GM12878 (cell line): ENCODE measurements around the gene FLOT1. TPM values are rescaled to one million over a fixed set of nuclear protein-coding genes. Genes with fewer than 3 reads are reported as not detected.

ENCODE experiments used
- ATAC-seq: fragments of 200-7000 bp; cut with Tn5 transposase; 3 replicates; pipeline ENCODE4 v1.9.1; 2020; ENCODE audit warnings: mild to moderate bottlenecking, moderate library complexity
- BruUV-seq: library from RNA; stranded (reverse); fragments of 400-500 nt; replicated peaks from 2 replicates; lab custom pipeline; 2021; lab: Mats Ljungman, UMichigan
- CTCF ChIA-PET: fragments of 300-600 bp; sonication (Branson Sonifier 250); formaldehyde crosslinking; extraction: SDS; loops from one replicate; lab custom pipeline; 2021; ENCODE audit warnings: inconsistent platforms; lab: Yijun Ruan, JAX
- POLR2A ChIA-PET: fragments of 350-600 bp; formaldehyde crosslinking; extraction: SDS; loops from one replicate; lab custom pipeline; 2021; ENCODE audit warnings: inconsistent platforms; lab: Charles Lee
- RAD21 ChIA-PET: fragments of 300-600 bp; sonication (Branson Sonifier 250); formaldehyde crosslinking; loops from one replicate; lab custom pipeline; 2023; ENCODE audit warnings: antibody characterized with exemption; ENCODE audit not compliant: unreplicated experiment; lab: Charles Lee
- SMC1A ChIA-PET: fragments of 300-600 bp; sonication (Branson Sonifier 250); formaldehyde crosslinking; loops from one replicate; lab custom pipeline; 2023; ENCODE audit not compliant: unreplicated experiment, uncharacterized antibody; lab: Charles Lee
- DNase-seq: peaks from one replicate; pipeline ENCODE4 v3.0.0-alpha.2; 2011; ENCODE audit warnings: low read depth, low spot score
- FAIRE-seq: peaks from 3 replicates; lab custom pipeline; 2011; peaks lifted over from hg19 to GRCh38; lab: Jason Lieb, UNC
- H2AFZ ChIP-seq: 2 replicates; pipeline ENCODE4 v1.6.0; 2011; ENCODE audit warnings: low read depth, low read length, control low read depth; ENCODE audit not compliant: control insufficient read depth
- H3K27ac ChIP-seq: 2 replicates; pipeline ENCODE4 v1.5.1; 2011; ENCODE audit warnings: control low read depth; ENCODE audit not compliant: control insufficient read depth, insufficient read depth
- H3K27me3 ChIP-seq, 2 experiments: replicated peaks in 1 of 2; 2 replicates each; pipeline versions ENCODE4 v1.6.0 to v1.6.1; 2011; ENCODE audit warnings: low read length in 1 of 2; ENCODE audit not compliant: control insufficient read depth in 2 of 2, insufficient read depth in 2 of 2
- H3K36me3 ChIP-seq, 2 experiments: 2 replicates each; pipeline ENCODE4 v1.5.1; 2011; ENCODE audit warnings: low read length in 1 of 2; ENCODE audit not compliant: control insufficient read depth in 2 of 2, insufficient read depth in 2 of 2
- H3K4me1 ChIP-seq: 2 replicates; pipeline ENCODE4 v1.6.1; 2011; ENCODE audit warnings: mild to moderate bottlenecking, low read length, moderate library complexity, mixed read lengths; ENCODE audit not compliant: control insufficient read depth, insufficient read depth
- H3K4me2 ChIP-seq: 2 replicates; pipeline ENCODE4 v1.6.0; 2011; ENCODE audit warnings: control low read depth; ENCODE audit not compliant: control insufficient read depth, insufficient read depth
- H3K4me3 ChIP-seq: fragments of 200-600 bp; sonication (generic); 2 replicates; pipeline ENCODE4 v1.5.1; 2016
- H3K79me2 ChIP-seq: 2 replicates; pipeline ENCODE4 v1.6.0; 2011; ENCODE audit warnings: low read length; ENCODE audit not compliant: control insufficient read depth, insufficient read depth
- H3K9ac ChIP-seq: 2 replicates; pipeline ENCODE4 v1.8.0; 2011; ENCODE audit warnings: low read length, control low read depth, mixed read lengths; ENCODE audit not compliant: control insufficient read depth, insufficient read depth
- H3K9me3 ChIP-seq: replicated peaks from 3 replicates; pipeline ENCODE4 v1.5.1; 2011; ENCODE audit warnings: mild to moderate bottlenecking, low read length; ENCODE audit not compliant: control insufficient read depth, insufficient read depth
- H4K20me1 ChIP-seq: 2 replicates; pipeline ENCODE4 v1.6.0; 2011; ENCODE audit not compliant: control insufficient read depth, insufficient read depth
- MLLT1 ChIP-seq: fragments of 450-650 bp; IDR thresholded peaks from 2 replicates; pipeline ENCODE4 v1.6.1; 2016; ENCODE audit warnings: mild to moderate bottlenecking
- WGBS: methylation state at CpG from one replicate; pipeline ENCODE4 v1.1.6; 2016; ENCODE audit warnings: low lambda C conversion rate; ENCODE audit not compliant: insufficient replicate concordance, insufficient coverage; ENCODE audit errors: missing lambda C conversion rate; 5-methylcytosine and 5-hydroxymethylcytosine counted together
- in situ Hi-C: fragments of 300-500 bp; cut with MboI; formaldehyde crosslinking; loops from 9 replicates; pipeline ENCODE4 v1.14.3; 2018; ENCODE audit warnings: mixed read lengths
- intact Hi-C: fragments of 100-400 bp; cut with micrococcal nuclease; formaldehyde crosslinking; loops from one replicate; pipeline ENCODE4 v1.14.2; 2022; ENCODE audit not compliant: unreplicated experiment
- polyA plus RNA-seq, 11 experiments: library from polyadenylated mRNA; depleted of rRNA in 4 of 11; unstranded in 6 of 11; stranded (reverse) in 5 of 11; fragments of >200 nt; fragmentation: Nextera tagmentation in 4 of 11; fragmentation: Illumina TruSeq in 1 of 11; extraction: Ambion mirVana in 4 of 11; extraction: Trizol in 1 of 11; gene quantifications; 1 replicate in 1 of 11; 2 replicates in 10 of 11; pipeline versions ENCODE4 v1.2.1 to v1.2.3, GENCODE V29; 2011 to 2016; ENCODE audit warnings: inconsistent platforms in 2 of 11, missing spikeins in 2 of 11, low read depth in 1 of 11
- total RNA-seq, 4 experiments: library from RNA; depleted of rRNA in 3 of 4; stranded (reverse); fragments of >200 nt in 3 of 4; fragmentation: Illumina TruSeq in 1 of 4; extraction: Trizol in 1 of 4; gene quantifications; 2 replicates each; pipeline versions ENCODE4 v1.2.1 to v1.2.3, GENCODE V29; 2013 to 2021
- TF ChIP-seq, protein P1 (sequence below): IDR thresholded peaks from 2 replicates; pipeline ENCODE4 v1.6.1; 2011; ENCODE audit warnings: borderline replicate concordance, low read depth, mild to moderate bottlenecking, moderate library complexity, low read length; ENCODE audit not compliant: insufficient read depth, poor library complexity, severe bottlenecking

FLOT1 gene
- total and polyA plus RNA-seq, 10 of the 15 experiments (the other 5 are each of a cell fraction or from before 2014, with no cell fraction given) = 12.3 to 153 (median 112) TPM

DNA sequence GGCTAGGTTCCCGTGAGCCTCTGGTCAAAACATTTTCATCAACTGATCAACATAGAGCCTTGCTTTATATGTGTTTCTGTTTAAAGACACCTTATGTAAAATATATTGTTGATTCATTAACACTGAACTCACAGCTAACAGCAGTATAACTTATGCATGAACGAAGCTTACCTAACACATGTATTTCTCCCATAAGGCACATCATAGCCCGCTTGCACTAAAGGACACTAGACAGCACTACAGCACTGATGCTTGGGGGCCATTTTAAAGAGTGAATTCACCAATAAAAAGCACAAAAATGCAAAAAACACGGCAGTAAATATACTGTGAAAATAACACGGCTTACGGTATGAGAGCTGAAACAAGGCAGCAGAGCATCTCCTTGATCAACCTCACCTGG is 4.0 kb downstream of the FLOT1 start:
- H2AFZ ChIP-seq = no peak overlapping the region
- no peak overlapping the region; the same call in 1 of the 2 replicates for H3K4me2 ChIP-seq
- H3K9me3 ChIP-seq = peaks cover 5% of the 10 kb centered on the region; the same call in 2 of the 3 replicates
- intact Hi-C loops = loop anchor here (5.0 kb wide), 1 partner anchor 196 kb away; no protein-coding TSS in a partner anchor
- RAD21 ChIA-PET = interaction anchor here (0.8 to 12.8 kb wide), 19 partner anchors 8 to 197 kb away, joined by 3 to 232 read pairs (median 7); partner anchors contain the start of genes DDR1, DHX16, MDC1 and VARS2
- no peaks in the 10 kb centered on the region for H4K20me1 ChIP-seq
- in situ Hi-C loops = no loop called here
- FAIRE-seq (no peak), ATAC-seq (no peak), DNase-seq (no peak)
- H3K9ac ChIP-seq = no peak overlapping the region
- peaks cover 29% of the 10 kb centered on the region for H3K79me2 ChIP-seq
- H3K4me3 ChIP-seq = no peak overlapping the region
- H3K27ac ChIP-seq = no peak overlapping the region
- POLR2A ChIA-PET = interaction anchor here (0.5 to 9.4 kb wide), 14 partner anchors 11 to 1513 kb away, joined by 3 to 89 read pairs (median 6); partner anchors contain the start of genes MDC1 and TUBB
- SMC1A ChIA-PET = interaction anchor here (0.6 to 10.0 kb wide), 15 partner anchors 14 to 140 kb away, joined by 3 to 122 read pairs (median 5); no protein-coding TSS in a partner anchor
- H3K36me3 ChIP-seq = peaks cover 6 to 12% of the 10 kb centered on the region in 2 experiments
- WGBS = 90% methylated on average over 6 of the region's 6 CpGs
- H3K4me1 ChIP-seq = peaks cover 41% of the 10 kb centered on the region
- BruUV-seq = no TSS peak
- TF ChIP-seq, protein P1, sequence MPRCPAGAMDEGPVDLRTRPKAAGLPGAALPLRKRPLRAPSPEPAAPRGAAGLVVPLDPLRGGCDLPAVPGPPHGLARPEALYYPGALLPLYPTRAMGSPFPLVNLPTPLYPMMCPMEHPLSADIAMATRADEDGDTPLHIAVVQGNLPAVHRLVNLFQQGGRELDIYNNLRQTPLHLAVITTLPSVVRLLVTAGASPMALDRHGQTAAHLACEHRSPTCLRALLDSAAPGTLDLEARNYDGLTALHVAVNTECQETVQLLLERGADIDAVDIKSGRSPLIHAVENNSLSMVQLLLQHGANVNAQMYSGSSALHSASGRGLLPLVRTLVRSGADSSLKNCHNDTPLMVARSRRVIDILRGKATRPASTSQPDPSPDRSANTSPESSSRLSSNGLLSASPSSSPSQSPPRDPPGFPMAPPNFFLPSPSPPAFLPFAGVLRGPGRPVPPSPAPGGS = no peak
- TF ChIP-seq MLLT1 = peak; percentile 59
- CTCF ChIA-PET = interaction anchor here (0.9 to 5.0 kb wide), 8 partner anchors 12 to 197 kb away, joined by 3 to 40 read pairs (median 4); no protein-coding TSS in a partner anchor
- H3K27me3 ChIP-seq = no peaks in the 10 kb centered on the region
